T-cell (primary cell): ENCODE measurements around the gene LRRTM3. TPM values are rescaled to one million over a fixed set of nuclear protein-coding genes. Genes with fewer than 3 reads are reported as not detected.

Source experiments
- ATAC-seq, 4 experiments: fragments of 200-7000 bp in 3 of 4; fragments of 150-1000 bp in 1 of 4; cut with Tn5 transposase; replicated peaks in 1 of 4; 1 replicate in 3 of 4; 2 replicates in 1 of 4; pipeline ENCODE4 v1.10.0; 2021; ENCODE audit warnings: moderate library complexity in 3 of 4, mild to moderate bottlenecking in 2 of 4, moderate number of reproducible peaks in 1 of 4
- CTCF ChIA-PET, 2 donors: fragments of 300-600 bp; sonication (Branson Sonifier 250); formaldehyde crosslinking; loops; one replicate each; lab custom pipeline; 2022; ENCODE audit warnings: antibody characterized with exemption in 2 of 2; lab: Charles Lee
- POLR2A ChIA-PET, 2 donors: fragments of 300-600 bp; sonication (Branson Sonifier 250); formaldehyde crosslinking; loops; one replicate each; lab custom pipeline; 2022; ENCODE audit warnings: antibody characterized with exemption in 2 of 2; lab: Charles Lee
- DNase-seq, 35 experiments: peaks; one replicate each; pipeline versions ENCODE4 v3.0.0 to v3.0.0-alpha.2; 2013 to 2023
- H3K27ac ChIP-seq: one replicate; pipeline ENCODE4 v1.5.1; 2013; ENCODE audit warnings: low read length
- H3K27me3 ChIP-seq, 2 experiments: replicated peaks in 1 of 2; 1 replicate in 1 of 2; 2 replicates in 1 of 2; pipeline versions ENCODE4 v1.6.1 to v1.7.0; 2013; ENCODE audit warnings: low read length in 1 of 2, mixed read lengths in 1 of 2; ENCODE audit not compliant: control insufficient read depth in 2 of 2, insufficient read depth in 2 of 2; ENCODE audit errors: extremely low read depth in 1 of 2
- H3K36me3 ChIP-seq, 2 donors: 1 replicate in 1 of 2; 2 replicates in 1 of 2; pipeline versions ENCODE4 v1.6.1 to v1.7.0; 2013; ENCODE audit warnings: low read length in 1 of 2; ENCODE audit not compliant: control insufficient read depth in 2 of 2, insufficient read depth in 1 of 2; ENCODE audit errors: extremely low read depth in 1 of 2
- H3K4me1 ChIP-seq, 2 experiments: 1 replicate in 1 of 2; 2 replicates in 1 of 2; pipeline versions ENCODE4 v1.6.1 to v1.7.0; 2013; ENCODE audit warnings: low read length in 2 of 2, mixed read lengths in 1 of 2; ENCODE audit not compliant: insufficient read depth in 2 of 2, control insufficient read depth in 1 of 2; ENCODE audit errors: extremely low read depth in 1 of 2
- H3K4me3 ChIP-seq, 2 donors: 1 replicate in 1 of 2; 2 replicates in 1 of 2; pipeline versions ENCODE4 v1.5.1 to v1.7.0; 2013; ENCODE audit warnings: mild to moderate bottlenecking in 2 of 2, low read length in 1 of 2, moderate library complexity in 1 of 2; ENCODE audit not compliant: control insufficient read depth in 1 of 2; ENCODE audit errors: extremely low read depth in 1 of 2
- H3K9me3 ChIP-seq: 2 replicates; pipeline ENCODE4 v1.7.0; 2013
- H3K27ac Mint-ChIP-seq, 2 donors: one replicate each; pipeline ENCODE4 v1.8.0; 2020 to 2021; ENCODE audit warnings: mild to moderate bottlenecking in 2 of 2, mixed read lengths in 2 of 2
- H3K27me3 Mint-ChIP-seq, 2 donors: one replicate each; pipeline ENCODE4 v1.8.0; 2021 to 2022; ENCODE audit warnings: mixed read lengths in 2 of 2
- H3K36me3 Mint-ChIP-seq: one replicate; pipeline ENCODE4 v1.8.0; 2021; ENCODE audit warnings: mixed read lengths
- H3K4me1 Mint-ChIP-seq, 3 donors: one replicate each; pipeline ENCODE4 v1.8.0; 2020 to 2022; ENCODE audit warnings: mixed read lengths in 3 of 3, mild to moderate bottlenecking in 1 of 3
- H3K4me3 Mint-ChIP-seq, 3 donors: one replicate each; pipeline ENCODE4 v1.8.0; 2020 to 2022; ENCODE audit warnings: mild to moderate bottlenecking in 3 of 3, mixed read lengths in 3 of 3, moderate library complexity in 3 of 3
- H3K9me3 Mint-ChIP-seq, 3 donors: one replicate each; pipeline ENCODE4 v1.8.0; 2020 to 2022; ENCODE audit warnings: mixed read lengths in 3 of 3
- WGBS: methylation state at CpG from one replicate; pipeline ENCODE4 v1.1.5; 2013; ENCODE audit warnings: missing lambda C conversion rate; ENCODE audit not compliant: insufficient coverage; 5-methylcytosine and 5-hydroxymethylcytosine counted together
- total RNA-seq, 35 experiments: library from RNA in 6 of 35; stranded (reverse) in 6 of 35; fragments of 120-200 nt in 1 of 35; gene quantifications; one replicate each; pipeline versions ENCODE4 v1.2.1 to v1.2.4 and lab custom pipeline; 2013 to 2026

Gene LRRTM3
- not detected for total RNA-seq
- not detected for total RNA-seq (2013)
- total RNA-seq (lab: John Stamatoyannopoulos, UW) = 0 to 0.06 (median 0) reads per million in 29 experiments

DNA sequence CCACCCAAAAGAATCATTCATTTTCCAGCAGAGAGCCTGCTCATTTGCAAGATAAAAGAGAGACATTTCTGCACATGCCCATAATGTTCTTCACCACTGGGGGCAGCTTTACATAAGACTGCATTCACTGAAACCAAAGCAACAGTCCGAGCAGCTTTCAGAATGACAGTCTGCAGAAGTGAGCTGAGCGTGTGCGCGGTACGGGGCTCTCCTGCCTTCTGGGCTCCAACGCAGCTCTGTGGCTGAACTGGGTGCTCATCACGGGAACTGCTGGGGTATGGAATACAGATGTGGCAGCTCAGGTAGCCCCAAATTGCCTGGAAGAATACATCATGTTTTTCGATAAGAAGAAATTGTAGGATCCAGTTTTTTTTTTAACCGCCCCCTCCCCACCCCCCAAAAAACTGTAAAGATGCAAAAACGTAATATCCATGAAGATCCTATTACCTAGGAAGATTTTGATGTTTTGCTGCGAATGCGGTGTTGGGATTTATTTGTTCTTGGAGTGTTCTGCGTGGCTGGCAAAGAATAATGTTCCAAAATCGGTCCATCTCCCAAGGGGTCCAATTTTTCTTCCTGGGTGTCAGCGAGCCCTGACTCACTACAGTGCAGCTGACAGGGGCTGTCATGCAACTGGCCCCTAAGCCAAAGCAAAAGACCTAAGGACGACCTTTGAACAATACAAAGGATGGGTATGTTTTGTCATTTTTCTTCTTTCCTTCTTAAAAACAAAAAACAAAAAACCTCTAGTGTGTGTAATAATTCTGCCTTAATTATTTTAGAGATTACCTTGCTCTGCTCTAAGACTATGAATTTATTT lies at the start of gene LRRTM3:
TSS of gene LRRTM3 (plus strand) at position 141 of the 820 bp plus-strand sequence.
- no peaks in the 10 kb centered on the region for H3K36me3 ChIP-seq
- Mint-ChIP-seq H3K36me3 (no peaks in the 10 kb centered on the region), H3K4me3 (no peak within 1 kb of the TSS), H3K4me1 (peaks cover 0 to 4% (median 3%) of the 10 kb centered on the region in 3 donors), H3K27ac (peak within 1 kb of the TSS in 1 of 2 donors; percentile 36), H3K27me3 (peaks cover 29 to 40% of the 10 kb centered on the region in 2 donors), H3K9me3 (no peaks in the 10 kb centered on the region)
- ChIA-PET POLR2A (no interaction called here), CTCF (interaction anchor here in 1 of 2 donors (0.6 kb wide), 1 partner anchor 13 kb away, joined by 3 read pairs; no protein-coding TSS in a partner anchor)
- DNase-seq (peak in 4 of 35 experiments; percentile 0 to 11 (median 1)), ATAC-seq (no peak)
- no peak within 1 kb of the TSS for H3K4me3 ChIP-seq
- WGBS = 2% methylated on average over 10 of the region's 16 CpGs
- no peaks in the 10 kb centered on the region for H3K9me3 ChIP-seq
- peaks cover 0 to 2% of the 10 kb centered on the region in 2 experiments for H3K4me1 ChIP-seq
- no peak within 1 kb of the TSS for H3K27ac ChIP-seq
- peaks cover 18 to 22% of the 10 kb centered on the region in 2 experiments for H3K27me3 ChIP-seq

DNA sequence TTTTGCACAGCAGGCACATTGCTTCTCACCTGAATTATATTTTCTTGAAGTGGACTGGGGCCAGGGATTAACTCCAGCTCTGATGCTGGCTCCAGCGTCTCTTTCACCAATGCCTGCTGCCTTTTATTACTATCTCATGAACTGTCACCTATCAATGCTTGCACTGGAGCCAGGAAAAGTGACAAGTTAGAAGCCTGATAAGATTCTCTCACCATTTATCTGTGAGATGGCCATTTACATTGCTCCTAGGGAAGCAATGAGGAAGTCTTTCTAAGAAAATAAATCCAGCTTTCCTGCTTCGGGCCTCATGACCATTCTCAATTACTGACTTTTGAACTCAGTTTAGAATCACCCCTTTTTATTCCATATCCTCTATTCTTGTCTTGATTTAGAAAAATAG lies 48.5 kb upstream of the LRRTM3 start:
- peaks cover 0 to 8% (median 0%) of the 10 kb centered on the region in 3 donors for H3K9me3 Mint-ChIP-seq
- Histone ChIP-seq H3K9me3 (no peaks in the 10 kb centered on the region), H3K27ac (no peak overlapping the region), H3K27me3 (no peaks in the 10 kb centered on the region), H3K4me3 (no peak overlapping the region), H3K4me1 (no peaks in the 10 kb centered on the region), H3K36me3 (no peaks in the 10 kb centered on the region)
- no peak for ATAC-seq
- no peaks in the 10 kb centered on the region for H3K27me3 Mint-ChIP-seq
- CTCF ChIA-PET = no interaction called here
- no peak overlapping the region for H3K4me3 Mint-ChIP-seq
- no peak overlapping the region for H3K27ac Mint-ChIP-seq
- WGBS = no CpG with 5 or more reads among the region's 2 CpGs
- no peaks in the 10 kb centered on the region for H3K4me1 Mint-ChIP-seq
- POLR2A ChIA-PET = no interaction called here
- no peaks in the 10 kb centered on the region for H3K36me3 Mint-ChIP-seq
- no peak for DNase-seq

DNA sequence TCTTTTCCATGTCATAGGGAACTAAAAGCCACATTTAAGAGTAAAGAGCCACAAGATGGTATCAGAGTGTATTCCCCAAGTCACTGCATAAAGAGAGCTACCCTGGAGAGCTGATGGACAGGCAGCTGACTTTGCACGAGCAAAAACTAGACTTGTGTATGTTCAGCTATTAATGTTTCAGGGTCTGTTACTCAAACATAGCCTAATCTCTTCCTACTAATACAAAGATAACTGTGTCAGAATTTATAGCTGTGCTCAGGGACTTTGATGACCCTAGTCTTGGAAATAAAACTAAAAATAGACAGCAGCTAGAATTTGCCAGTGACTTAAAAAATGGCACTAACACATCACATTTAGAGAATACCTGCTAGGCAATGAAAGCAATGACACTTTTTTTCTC lies 45.5 kb upstream of the LRRTM3 start:
- no peaks in the 10 kb centered on the region for H3K27me3 ChIP-seq
- Mint-ChIP-seq H3K27ac (no peak overlapping the region), H3K36me3 (no peaks in the 10 kb centered on the region), H3K4me1 (no peaks in the 10 kb centered on the region), H3K27me3 (no peaks in the 10 kb centered on the region), H3K4me3 (no peak overlapping the region), H3K9me3 (peaks cover 0 to 4% (median 0%) of the 10 kb centered on the region in 3 donors)
- no CpG with 5 or more reads among the region's 1 CpG for WGBS
- H3K4me3 ChIP-seq = no peak overlapping the region
- ATAC-seq (no peak), DNase-seq (no peak)
- no peaks in the 10 kb centered on the region for H3K36me3 ChIP-seq
- no peak overlapping the region for H3K27ac ChIP-seq
- H3K9me3 ChIP-seq = no peaks in the 10 kb centered on the region
- CTCF ChIA-PET = no interaction called here
- POLR2A ChIA-PET = no interaction called here
- no peaks in the 10 kb centered on the region for H3K4me1 ChIP-seq

DNA sequence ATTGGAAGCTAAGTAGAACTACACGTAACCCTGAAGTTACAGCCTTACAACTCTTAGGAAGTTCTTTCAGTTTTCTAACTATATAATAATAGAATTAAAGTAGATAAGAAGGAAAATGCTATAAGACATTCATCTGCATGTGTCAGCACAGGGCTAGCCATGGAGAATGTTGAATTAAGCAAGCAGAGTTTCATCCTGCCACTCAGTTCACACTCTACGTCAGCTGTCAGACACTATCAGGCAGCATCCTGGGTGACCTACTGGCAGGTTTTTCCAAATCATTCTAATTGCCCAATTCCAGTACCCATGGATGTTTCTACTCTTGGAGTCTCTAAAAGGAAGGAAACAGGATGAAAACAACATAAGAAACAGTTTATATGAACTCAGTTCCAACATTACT lies 45.0 kb upstream of the LRRTM3 start:
- Histone ChIP-seq H3K27ac (no peak overlapping the region), H3K4me3 (no peak overlapping the region), H3K9me3 (no peaks in the 10 kb centered on the region), H3K36me3 (no peaks in the 10 kb centered on the region), H3K4me1 (no peaks in the 10 kb centered on the region), H3K27me3 (no peaks in the 10 kb centered on the region)
- Mint-ChIP-seq H3K27ac (no peak overlapping the region), H3K9me3 (peaks cover 0 to 4% (median 0%) of the 10 kb centered on the region in 3 donors), H3K4me3 (no peak overlapping the region), H3K27me3 (no peaks in the 10 kb centered on the region), H3K4me1 (no peaks in the 10 kb centered on the region), H3K36me3 (no peaks in the 10 kb centered on the region)
- DNase-seq (no peak), ATAC-seq (no peak)
- ChIA-PET CTCF (no interaction called here), POLR2A (no interaction called here)
- WGBS = no CpG with 5 or more reads among the region's 2 CpGs

DNA sequence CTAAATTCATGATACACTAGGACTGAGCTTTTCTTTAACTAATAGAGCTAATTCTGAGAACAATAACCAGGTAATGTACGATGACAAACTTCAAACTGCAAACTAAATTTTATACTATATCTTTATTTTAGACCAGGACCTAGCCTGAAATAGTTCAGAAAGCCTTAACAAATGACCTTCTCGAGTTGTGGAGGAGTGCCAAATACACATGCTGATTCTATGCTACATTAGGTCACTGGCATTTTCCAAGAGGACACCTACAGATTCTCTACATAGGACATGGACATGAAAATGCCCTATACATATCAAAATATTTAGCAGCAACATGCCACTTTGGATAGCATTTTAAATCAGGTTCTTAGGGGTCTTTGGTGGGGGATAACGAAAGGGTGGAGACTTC lies 44.0 kb upstream of the LRRTM3 start:
- H3K36me3 ChIP-seq = no peaks in the 10 kb centered on the region
- H3K27ac Mint-ChIP-seq = no peak overlapping the region
- no peak overlapping the region for H3K27ac ChIP-seq
- ChIA-PET POLR2A (no interaction called here), CTCF (no interaction called here)
- no peaks in the 10 kb centered on the region for H3K27me3 ChIP-seq
- H3K27me3 Mint-ChIP-seq = no peaks in the 10 kb centered on the region
- H3K4me3 ChIP-seq = no peak overlapping the region
- no peaks in the 10 kb centered on the region for H3K36me3 Mint-ChIP-seq
- H3K4me1 ChIP-seq = no peaks in the 10 kb centered on the region
- no peaks in the 10 kb centered on the region for H3K9me3 ChIP-seq
- no peaks in the 10 kb centered on the region for H3K4me1 Mint-ChIP-seq
- 40% methylated on average over 2 of the region's 3 CpGs for WGBS
- H3K4me3 Mint-ChIP-seq = no peak overlapping the region
- H3K9me3 Mint-ChIP-seq = peaks cover 0 to 7% (median 0%) of the 10 kb centered on the region in 3 donors
- DNase-seq (no peak), ATAC-seq (no peak)

DNA sequence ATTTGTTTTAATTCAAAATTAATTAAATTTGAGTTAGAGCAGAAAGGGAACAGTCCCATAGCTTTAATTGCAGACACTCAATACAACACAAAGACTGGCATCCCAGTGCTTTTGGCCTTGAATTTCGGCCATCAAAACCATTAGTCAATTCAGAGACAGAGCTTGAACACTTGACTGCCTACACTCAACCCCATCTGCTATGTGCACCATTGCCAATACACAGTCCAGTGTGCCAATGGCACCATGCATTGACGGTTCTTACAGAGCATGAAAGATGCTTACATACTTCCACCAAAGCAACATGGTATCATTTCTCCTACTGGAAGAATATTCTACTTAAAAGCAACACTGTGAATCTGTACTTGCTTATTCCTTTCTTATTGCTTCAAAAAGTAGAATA lies 43.6 kb upstream of the LRRTM3 start:
- H3K4me1 ChIP-seq = no peaks in the 10 kb centered on the region
- H3K36me3 ChIP-seq = no peaks in the 10 kb centered on the region
- no peak overlapping the region for H3K4me3 Mint-ChIP-seq
- H3K9me3 Mint-ChIP-seq = peaks cover 0 to 7% (median 0%) of the 10 kb centered on the region in 3 donors
- H3K27ac Mint-ChIP-seq = no peak overlapping the region
- H3K4me1 Mint-ChIP-seq = no peaks in the 10 kb centered on the region
- H3K9me3 ChIP-seq = no peaks in the 10 kb centered on the region
- ChIA-PET CTCF (no interaction called here), POLR2A (no interaction called here)
- ATAC-seq (no peak), DNase-seq (no peak)
- H3K27ac ChIP-seq = no peak overlapping the region
- no peak overlapping the region for H3K4me3 ChIP-seq
- WGBS = 51% methylated on average over 2 of the region's 2 CpGs
- no peaks in the 10 kb centered on the region for H3K36me3 Mint-ChIP-seq
- no peaks in the 10 kb centered on the region for H3K27me3 ChIP-seq
- no peaks in the 10 kb centered on the region for H3K27me3 Mint-ChIP-seq
